GM21423 (cell line): ENCODE measurements around the gene TEK.

Experiments used
- ATAC-seq: cut with Tn5 transposase; IDR thresholded peaks from one replicate; pipeline ENCODE4 v1.9.1; 2021; ENCODE audit warnings: mild to moderate bottlenecking, moderate library complexity; ENCODE audit not compliant: unreplicated experiment

Gene TEK

DNA sequence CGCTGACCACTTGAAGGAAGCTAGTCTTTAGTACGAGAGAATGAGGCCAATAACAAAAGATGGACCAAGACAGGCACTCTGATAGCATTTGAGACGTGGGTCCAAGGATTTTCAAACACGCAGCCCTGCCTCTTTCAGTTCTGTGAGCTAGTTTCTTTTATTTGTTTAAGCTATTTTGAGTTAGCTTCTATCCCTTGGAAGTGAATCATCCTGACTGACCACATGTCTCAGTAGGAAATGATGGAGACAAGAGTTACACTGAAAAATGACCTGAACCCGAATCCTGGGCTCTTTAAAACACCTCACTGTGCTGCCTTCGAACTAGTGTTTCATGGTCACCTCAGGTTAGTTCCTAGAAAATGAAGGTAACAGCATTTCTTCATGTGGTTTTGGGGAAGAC is 9.9 kb downstream of the TEK start:
- ATAC-seq, result no peak

DNA sequence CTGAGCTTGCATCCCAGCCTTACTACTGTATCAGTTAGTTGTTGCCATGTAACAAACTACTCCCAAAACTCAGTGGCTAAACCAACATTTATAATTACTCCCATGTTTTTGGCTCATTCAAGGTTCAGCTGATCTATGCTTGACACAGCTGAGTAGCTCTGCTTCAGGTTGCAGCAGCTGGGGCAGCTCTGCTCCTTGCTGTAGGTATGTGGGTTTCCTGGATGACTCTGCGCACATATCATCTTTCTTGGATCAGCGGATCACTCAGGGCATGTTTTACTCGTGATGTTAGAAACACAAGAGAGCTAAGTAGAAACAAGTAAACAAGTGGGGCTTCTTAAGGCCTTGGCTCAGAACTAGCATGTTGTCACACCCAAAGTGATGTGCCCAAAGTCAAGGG is 15.1 kb downstream of the TEK start:
- ATAC-seq, result no peak

DNA sequence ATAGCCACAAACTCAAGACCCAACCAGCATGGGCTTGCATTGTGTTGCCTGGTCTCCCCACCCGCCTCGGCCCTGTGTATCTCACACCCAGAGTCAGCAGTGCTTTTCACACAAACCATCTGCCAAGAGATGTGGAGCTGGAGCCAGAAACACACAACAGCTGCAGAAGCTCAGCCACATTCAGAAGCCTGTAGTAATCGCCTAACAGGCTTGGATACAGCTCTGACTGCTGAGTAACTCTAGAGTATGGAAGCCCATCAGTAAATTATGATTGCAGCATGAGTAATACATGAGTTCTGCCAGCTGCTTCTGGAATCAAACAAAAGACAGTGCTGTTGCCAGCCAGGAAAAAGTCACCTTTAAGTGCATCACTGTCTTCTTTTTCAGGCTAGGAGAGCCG is 16.0 kb downstream of the TEK start:
- ATAC-seq, result no peak

DNA sequence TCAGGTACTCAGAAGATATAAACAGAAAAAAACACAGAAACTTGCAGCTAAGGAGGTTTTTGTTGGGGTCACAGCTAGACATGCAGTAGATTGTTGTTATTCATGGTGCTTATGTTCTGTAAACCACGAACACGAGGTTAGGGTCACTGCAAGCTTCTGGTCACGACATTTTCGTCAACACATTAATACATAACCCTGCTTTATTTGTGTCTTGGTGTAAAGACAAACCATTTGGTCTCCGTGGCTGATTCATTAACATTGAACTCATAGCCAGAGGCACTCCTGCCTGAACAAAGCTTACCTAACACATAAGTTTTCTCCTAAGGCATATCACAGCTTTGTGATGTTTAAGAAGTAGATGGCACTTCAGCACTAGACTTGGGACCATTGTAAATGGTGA is 16.9 kb downstream of the TEK start:
- no peak for ATAC-seq

DNA sequence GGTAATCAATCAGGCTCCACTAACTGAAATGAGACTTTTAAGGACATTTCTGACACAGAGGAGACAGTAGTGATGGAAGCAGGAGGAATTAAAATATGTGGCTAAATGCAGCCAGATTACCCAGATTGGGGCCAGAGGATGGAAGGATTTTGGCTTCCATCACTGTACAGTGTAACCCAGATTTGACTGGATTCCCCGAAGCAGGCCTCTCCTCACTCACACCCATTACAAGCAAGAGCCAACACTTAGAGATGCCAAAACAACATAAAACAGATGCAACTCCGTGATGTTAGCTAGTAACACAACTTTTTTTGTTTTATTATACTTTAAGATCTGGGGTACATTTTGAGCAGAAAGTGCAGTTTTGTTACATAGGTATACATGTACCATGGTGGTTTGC is 17.6 kb downstream of the TEK start:
- no peak for ATAC-seq

DNA sequence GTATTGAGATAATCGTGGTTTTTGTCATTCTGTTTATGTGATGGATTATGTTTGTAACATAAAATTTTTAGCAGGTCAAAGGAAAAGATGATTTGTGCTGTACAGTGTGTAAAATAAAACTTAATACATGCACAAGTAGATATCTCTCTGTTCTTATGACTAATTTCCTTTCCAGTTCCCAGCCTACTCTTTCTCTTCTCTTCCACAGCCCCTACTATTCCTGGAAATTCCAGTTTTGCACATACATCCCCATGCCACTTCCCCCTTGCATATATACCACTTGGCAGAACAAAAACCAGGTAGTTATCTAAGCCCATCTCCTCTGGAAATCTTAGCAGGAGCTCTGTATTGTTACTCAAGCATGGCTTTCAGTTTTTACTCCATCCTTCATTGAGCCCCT is 20.2 kb downstream of the TEK start:
- ATAC-seq, result no peak

DNA sequence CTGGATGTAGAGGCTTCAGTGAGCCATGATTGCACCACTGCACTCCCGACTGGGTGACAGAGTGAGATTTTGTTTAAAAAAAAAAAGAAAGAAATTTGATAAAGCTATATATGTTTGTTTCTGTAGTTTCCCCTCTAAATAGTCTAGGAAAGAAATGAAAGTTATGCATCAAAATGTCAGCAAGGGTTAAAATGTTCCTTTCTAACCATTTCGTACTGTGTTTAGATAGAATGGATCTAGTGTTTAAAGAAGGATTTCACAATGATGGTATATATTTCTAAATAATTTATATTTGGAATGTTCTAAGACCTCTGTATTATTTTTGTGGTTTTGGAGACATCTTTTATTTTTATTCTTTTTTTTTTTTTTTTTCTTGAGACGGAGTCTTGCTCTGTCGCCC is 22.7 kb downstream of the TEK start:
- ATAC-seq, result no peak

DNA sequence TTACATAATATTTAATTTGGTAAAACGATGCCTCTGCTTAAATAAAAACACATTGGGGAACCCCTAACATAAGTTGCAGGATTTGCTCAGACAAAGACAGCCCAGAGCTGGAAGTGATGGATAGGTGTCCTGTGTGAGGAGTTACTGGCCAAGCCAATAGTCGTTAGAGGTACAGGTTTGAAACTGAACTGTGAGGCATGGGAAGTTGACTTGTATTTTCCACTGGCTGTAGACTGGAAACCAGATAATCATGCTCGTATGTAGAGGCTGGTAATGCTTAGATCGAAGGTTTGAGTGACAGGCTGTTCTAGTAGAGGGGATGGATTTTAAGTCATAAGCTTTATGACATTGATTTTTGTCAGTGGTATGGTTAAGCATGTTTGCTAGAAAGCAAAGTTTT is 24.8 kb downstream of the TEK start:
- no peak for ATAC-seq

DNA sequence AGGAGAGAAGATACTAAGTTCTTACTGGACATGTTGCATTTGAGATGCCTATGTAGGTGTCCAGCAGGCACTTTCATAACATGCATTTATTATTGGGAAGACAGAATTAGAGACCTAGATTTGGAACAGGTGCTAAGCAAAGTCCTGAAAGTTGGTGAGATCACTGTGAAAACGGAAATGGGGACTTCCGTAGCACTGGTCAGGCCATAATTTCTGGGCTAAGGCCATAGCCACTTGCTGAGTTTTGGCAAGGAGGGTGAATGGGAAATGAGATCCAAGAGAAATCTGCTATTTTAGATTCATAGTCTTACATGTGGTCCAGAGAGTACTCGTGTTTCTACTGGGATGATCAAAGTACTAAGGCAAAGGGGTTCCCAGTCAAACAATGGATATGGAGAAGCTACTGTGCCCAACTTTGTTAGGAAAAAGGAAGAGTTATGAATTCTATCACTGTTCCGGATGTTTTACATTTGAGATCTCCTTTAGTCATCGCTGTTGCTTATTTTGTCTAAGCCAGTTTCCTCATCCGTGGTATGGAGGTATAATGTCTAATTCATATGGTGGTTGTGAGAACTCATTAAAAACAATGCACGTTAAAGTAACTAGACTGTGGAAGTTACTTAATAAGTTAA is 33.4 kb downstream of the TEK start:
- no peak for ATAC-seq

DNA sequence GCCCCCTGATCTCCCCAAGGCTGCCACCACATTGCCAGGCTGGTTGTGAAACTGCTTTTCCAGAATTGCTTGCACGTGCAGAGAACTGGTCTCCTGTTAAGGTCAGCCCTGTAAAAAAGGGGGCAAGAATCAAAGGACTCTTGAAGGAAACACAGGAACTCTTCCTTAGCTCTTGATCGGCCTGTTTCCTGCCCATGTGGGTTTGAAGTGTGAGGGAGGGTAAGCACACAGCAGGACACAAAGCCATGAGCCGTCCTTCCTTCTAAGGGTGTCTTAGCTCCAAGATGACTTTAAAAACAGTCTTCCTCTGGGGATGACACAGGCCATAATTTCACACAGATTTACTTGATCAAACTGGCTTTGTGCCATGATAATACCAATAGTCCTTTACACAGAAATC is 36.1 kb downstream of the TEK start:
- no peak for ATAC-seq

DNA sequence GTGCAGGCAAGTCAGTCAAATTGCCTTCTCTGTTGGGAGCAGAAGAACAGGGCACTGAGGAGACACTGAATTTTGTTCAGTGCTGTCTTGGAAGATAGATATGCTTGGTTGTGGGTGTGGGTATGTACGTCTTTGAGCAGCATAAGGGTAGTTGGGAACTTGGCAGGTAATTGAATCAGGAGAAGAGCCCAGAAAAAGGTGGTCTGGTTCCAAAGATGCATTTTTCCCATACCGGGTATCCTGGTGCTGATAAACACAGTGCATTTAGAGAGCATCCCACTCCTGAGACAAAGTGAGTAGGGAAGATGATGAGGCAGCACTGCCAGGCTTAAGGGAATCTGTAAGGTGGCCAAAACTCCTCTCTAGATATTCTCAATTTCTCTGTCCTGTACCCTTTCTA is 40.6 kb downstream of the TEK start:
- ATAC-seq, result no peak

DNA sequence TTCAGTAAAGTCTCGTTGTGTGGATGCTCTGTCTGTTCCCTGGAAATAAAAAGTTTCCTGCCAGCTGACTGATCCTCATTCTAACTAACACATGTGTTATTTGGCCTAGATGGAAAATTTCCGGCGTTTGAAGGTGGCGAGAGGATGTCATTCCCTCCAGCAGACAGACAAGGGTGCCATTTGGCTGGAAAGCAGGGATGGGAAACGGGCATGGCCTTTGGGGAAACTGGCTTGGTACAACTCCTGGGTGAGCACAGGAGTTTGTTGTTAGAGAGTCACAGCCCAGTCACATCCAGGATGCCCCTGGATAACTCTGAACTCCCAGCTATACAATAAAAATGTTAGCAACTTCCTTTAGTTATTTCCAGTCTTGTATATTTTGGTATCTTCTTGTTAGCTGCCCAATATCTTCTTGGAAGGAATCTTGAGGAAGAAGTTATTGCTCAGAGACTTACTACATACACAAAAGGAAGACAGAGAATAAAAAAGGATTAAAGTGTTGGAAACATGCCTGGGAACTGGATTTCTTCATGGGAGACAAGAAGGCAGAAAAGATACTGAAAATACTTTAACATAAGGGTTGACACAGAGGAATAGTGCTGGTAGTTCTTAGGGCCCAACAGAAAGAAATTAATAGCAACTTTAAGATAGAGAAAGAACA is 41.9 kb downstream of the TEK start:
- no peak for ATAC-seq

DNA sequence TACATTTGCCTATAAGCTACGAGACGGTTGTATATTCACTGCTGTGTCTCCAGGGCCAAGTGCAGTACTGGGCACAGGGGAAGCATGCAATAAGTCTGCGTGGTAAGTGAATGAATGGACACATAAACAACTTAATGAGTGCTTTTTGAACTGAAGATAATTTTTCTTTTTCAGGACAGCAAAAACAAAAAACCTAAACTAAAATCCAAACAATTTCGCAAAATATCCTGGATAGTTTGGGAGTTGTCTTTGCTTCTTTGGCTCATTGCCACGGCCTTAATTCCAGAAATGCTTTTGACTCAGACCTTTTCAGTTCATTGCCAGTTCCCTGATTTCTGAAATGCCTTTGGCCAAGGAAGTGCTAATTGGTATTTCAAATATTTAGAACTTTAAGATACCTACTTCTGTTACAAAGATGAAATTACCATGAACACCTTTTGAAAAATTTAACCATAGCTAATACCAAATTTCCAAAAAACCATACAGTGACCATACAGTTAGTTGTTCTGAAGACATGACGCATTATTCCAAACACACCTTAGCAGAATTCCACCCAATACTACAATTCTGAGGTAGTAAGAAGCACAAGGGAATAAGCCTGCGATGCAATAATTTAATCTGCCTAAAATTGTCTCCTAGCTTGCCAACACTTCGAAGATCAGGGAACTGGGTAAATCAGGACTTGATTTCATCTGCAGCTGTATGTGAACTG is 42.8 kb downstream of the TEK start:
- no peak for ATAC-seq

DNA sequence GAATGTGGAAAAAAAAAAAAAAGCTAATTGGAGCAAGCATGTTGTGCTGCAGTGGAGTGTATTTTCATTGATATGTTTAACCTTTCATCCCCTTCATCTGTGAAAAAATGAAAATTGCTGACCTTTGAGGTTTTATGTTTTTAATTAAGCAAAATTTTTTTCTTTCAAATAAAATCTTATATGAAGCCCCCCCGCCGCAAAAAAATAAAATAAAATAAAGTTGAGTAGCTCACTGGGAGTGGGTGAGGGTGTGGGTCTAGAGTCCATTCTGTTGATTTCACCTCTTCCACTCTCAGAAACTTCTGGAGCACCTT is 43.3 kb downstream of the TEK start:
- no peak for ATAC-seq

DNA sequence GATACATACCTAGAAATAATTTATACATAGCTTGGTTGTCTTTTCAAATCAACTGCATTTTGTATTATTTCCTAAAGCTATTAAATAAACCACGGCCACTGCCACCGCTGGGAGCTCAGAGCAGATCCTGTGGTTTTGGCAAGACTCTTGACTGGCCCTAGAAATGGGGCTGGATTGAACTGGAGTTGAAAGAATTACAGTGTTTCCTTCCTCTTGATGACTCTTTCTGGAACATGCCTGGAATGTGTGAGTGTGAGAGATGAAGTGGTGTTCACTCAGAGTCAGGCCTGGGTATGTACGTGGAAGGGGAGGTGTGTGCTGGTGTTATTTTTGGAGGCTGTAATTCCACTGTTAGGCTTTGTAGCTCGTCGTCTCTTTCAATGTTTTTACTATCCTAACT is 45.9 kb downstream of the TEK start:
- no peak for ATAC-seq

DNA sequence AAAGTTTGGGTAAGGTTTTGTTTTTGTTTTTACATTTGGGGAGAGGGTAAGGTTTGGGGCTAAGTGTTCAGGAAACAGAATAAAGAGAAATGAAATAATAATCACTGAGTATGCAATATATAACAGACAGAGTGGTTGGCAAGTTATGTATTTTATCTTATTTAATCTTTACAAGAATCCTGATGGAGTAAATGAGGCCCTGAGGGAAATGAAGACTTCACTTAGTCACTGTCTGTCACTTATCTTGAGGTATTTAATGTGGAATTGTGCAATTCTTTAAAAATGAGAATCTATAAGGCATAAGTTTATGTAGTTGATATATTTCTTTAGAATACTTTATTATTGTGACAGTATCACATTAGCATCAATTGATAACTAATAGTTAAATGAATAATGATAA is 48.1 kb downstream of the TEK start:
- no peak for ATAC-seq

DNA sequence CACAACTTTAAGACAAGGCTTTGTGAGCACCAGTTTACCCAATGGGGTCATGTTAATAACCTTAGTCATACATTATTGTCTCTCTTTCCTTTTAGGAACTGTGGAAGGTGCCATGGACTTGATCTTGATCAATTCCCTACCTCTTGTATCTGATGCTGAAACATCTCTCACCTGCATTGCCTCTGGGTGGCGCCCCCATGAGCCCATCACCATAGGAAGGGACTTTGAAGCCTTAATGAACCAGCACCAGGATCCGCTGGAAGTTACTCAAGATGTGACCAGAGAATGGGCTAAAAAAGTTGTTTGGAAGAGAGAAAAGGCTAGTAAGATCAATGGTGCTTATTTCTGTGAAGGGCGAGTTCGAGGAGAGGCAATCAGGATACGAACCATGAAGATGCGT is 48.7 kb downstream of the TEK start:
- no peak for ATAC-seq

DNA sequence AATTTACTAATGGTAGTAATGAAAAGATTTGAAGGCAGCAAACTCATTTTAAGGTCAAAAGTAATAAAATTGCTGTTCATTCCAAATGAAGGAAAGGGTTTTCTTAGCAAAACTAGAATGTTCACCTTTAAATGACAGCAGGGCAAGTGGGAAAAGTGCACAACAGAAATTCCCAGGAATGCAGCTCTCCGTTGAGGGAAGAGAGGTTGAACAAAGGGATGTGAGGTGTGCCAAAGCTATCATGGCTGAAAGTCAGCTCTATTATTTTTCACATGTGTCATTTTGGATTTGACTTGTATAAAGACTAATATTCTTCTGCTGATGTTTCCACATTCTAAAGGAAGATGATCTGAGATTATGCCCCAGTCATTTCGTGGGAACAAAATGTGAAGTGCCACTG is 51.6 kb downstream of the TEK start:
- ATAC-seq, result no peak

DNA sequence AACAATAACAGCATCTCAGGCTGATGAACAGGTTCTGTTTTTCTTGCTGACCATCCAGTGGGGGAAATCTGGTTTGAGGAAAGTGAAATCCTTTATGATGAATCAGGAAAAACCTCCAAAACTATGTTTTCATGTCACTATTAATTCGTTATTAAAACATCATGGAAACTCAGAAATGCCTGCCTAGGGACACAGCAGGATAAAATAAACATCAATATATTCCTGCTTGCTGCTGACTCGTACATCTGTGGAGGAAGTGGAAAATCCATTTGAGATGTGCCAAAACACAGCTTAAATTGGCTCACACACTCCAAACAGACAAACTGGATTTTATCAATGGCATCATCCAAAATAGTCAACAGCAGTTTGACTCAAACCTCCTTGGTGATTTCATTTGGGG is 53.0 kb downstream of the TEK start:
- ATAC-seq, result no peak

DNA sequence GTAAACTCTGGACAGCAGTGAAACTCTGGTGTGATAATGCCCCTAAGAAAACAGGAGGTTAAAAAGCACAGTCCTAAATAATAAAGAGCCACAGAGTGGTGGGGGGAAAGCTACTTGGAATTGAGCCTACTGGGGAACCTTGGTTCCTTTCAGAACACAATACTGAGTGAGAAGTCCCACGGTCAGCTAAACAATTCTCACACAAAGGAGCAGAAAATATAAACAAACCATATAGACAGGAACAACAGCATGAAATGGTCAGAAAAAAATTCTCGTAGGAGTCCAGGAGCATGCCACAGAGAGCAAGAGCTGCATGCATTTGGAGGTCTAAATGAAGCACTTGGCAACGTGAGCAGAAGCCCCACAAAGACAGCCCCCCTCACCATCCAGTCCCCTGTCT is 56.0 kb downstream of the TEK start:
- no peak for ATAC-seq

DNA sequence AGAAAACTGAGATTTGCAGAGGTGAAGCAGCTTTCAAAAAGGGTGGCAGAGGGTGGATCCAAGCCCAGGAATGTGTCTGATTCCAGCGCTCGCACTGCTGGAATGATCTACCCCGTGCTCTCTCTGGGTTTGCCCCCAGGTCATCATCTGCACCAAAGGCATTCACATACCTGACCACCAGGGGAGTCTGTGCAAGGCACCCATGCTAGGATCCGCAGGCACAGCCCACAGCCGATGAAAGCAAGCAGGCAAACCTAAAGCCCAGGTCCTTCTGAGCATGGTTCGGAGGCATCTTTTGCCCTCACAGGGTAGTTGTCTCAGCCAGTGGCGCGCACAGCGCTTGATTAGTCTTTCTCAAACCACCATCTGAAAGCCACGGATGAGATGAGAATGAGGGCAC is 56.6 kb downstream of the TEK start:
- ATAC-seq, result no peak

DNA sequence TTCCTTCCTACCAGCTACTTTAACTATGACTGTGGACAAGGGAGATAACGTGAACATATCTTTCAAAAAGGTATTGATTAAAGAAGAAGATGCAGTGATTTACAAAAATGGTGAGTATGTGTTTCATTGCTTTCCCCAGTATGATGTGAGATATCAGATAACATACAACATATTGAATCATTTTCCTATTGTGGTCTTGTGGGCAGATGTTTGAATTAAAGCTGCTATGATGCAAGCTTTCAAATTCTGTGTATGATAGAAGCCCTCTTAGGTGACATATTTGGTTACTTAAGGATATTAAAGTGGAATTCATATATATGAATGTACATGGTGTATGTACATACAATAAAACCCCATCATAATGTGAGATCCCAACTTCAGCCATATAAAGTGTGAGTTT is 59.5 kb downstream of the TEK start:
- ATAC-seq, result no peak

DNA sequence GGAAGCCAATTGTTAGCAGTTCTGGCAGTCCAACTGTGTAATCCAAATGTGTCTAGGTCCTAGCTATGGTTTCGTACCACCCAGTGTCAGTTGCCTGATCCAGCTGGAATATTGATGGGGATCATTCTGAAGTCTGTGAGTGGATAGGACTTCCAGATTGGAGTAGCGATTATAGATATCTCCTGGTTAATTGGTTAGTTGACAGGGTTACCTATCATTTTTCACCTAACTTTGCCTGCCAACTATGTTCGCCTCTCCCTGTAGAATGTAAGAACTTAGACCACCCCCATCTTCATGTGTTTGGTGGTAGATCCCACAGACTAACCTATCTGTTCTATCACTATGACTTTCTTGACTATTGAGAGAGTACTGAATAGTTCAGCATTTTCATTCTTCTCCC is 59.9 kb downstream of the TEK start:
- no peak for ATAC-seq
